Heart right ventricle (tissue), 16 donors: Measurements from ENCODE around the gene ANG. TPM values are rescaled to one million over a fixed set of nuclear protein-coding genes. Genes with fewer than 3 reads are reported as not detected.
A peak's percentile ranks its signal among the peaks of the same experiment; 100 is the strongest.

Source experiments
- ATAC-seq, 8 donors: fragments of 200-7000 bp; cut with Tn5 transposase; one replicate each; pipeline ENCODE4 v1.9.1; 2020; ENCODE audit warnings: mild to moderate bottlenecking in 8 of 8, moderate library complexity in 8 of 8, moderate number of reproducible peaks in 1 of 8
- DNase-seq, 2 donors: peaks; one replicate each; pipeline ENCODE4 v3.0.0-alpha.2; 2020
- H3K27ac ChIP-seq, 10 donors: fragments of 200-600 bp; sonication (generic) in 2 of 10; one replicate each; pipeline versions ENCODE4 v1.5.0 to v1.8.0; 2020 to 2022; ENCODE audit warnings: mild to moderate bottlenecking in 3 of 10
- H3K27me3 ChIP-seq, 7 donors: fragments of 200-600 bp; one replicate each; pipeline ENCODE4 v1.8.0; 2021 to 2022; ENCODE audit warnings: mild to moderate bottlenecking in 2 of 7
- H3K36me3 ChIP-seq, 9 donors: fragments of 200-600 bp; sonication (generic) in 1 of 9; one replicate each; pipeline versions ENCODE4 v1.5.0 to v1.8.0; 2020 to 2022; ENCODE audit warnings: mild to moderate bottlenecking in 2 of 9
- H3K4me1 ChIP-seq, 9 donors: fragments of 200-600 bp; sonication (generic) in 1 of 9; one replicate each; pipeline versions ENCODE4 v1.5.0 to v1.8.0; 2020 to 2022; ENCODE audit warnings: mild to moderate bottlenecking in 4 of 9
- H3K4me3 ChIP-seq, 10 donors: fragments of 200-600 bp; sonication (generic) in 2 of 10; one replicate each; pipeline versions ENCODE4 v1.5.0 to v1.8.0; 2020 to 2022; ENCODE audit warnings: mild to moderate bottlenecking in 7 of 10, moderate library complexity in 2 of 10
- H3K9me3 ChIP-seq, 11 donors: fragments of 200-600 bp in 10 of 11; sonication (generic) in 2 of 11; one replicate each; pipeline versions ENCODE4 v1.5.0 to v1.8.0; 2013 to 2022; ENCODE audit warnings: mild to moderate bottlenecking in 2 of 11, control low read depth in 1 of 11, moderate library complexity in 1 of 11
- CTCF ChIP-seq, 9 donors: fragments of 200-600 bp; sonication (generic) in 2 of 9; IDR thresholded peaks; one replicate each; pipeline versions ENCODE4 v1.5.0 to v1.8.0; 2021 to 2022; ENCODE audit warnings: antibody characterized with exemption in 9 of 9, mild to moderate bottlenecking in 5 of 9, moderate library complexity in 1 of 9
- WGBS, 2 donors: extraction: QIAGEN DNeasy Blood & Tissue Kit; methylation state at CpG; one replicate each; pipeline ENCODE4 v1.1.7; 2013; ENCODE audit warnings: inconsistent platforms in 1 of 2; 5-methylcytosine and 5-hydroxymethylcytosine counted together
- intact Hi-C, 10 donors: fragments of 100-400 bp; cut with DNase I; formaldehyde crosslinking; loops; one replicate each; pipeline versions ENCODE4 v1.11.1 to v1.14.2; 2022
- polyA plus RNA-seq, 2 donors: library from polyadenylated mRNA; stranded (reverse); fragments of 200-250 nt; gene quantifications; one replicate each; pipeline ENCODE4 v1.2.3, GENCODE V29; 2013
- total RNA-seq, 10 donors: library from RNA; stranded (reverse); fragmentation: NEBNext Ultra II Directional in 3 of 10; extraction: Animal tissue kit (Norgen Biotek cat#: 25700) in 3 of 10; gene quantifications; one replicate each; pipeline versions ENCODE4 v1.2.1 to v1.2.4, GENCODE V29; 2021 to 2023
- donor health status: Arrhythmogenic right ventricular cardiomyopathy.
- donor health status: ischemic (EF 13 %, LVEDD 7.1; RV severe dilation, severe dysfunction).
- donor health status: healthy with polysubstance abuse.
- donor health status: DM: no; HTN: yes; CAD: no.
- donor health status: DM: no; HTN: no; CAD: no.
- donor health status: ischemic (EF 25% LVEDD 6.9; RV normal size, moderate dysfunction).
- donor health status: ischemic (EF 25% LVEDD 5.7; RV mildly dilated, moderate dysfunction).
- donor health status: healthy.
- donor health status: DM: yes; HTN: yes; CAD: no.
- donor health status: Ischemic cardiomyopathy.
- donor health status: ischemic (EF 35%, LVEDD 5.7; RV mildly dilated, moderate dysfunction).
- donor health status: nonischemic (EF 11% LVEDD 7.7; RV severe dilation, severe dysfunction).
- donor health status: DM: yes; HTN: yes; CAD: no.
- donor health status: PGD.
- donor health status: ischemic (EF 29% LVEDD 5.4; RV normal size, mild dysfunction).
- donor health status: nonischemic (EF 23%, LVEDD 6.1; RV moderate dilation, normal function).

The ANG gene
- total and polyA plus RNA-seq, 12 donors, result 0.79 to 7.0 (median 2.5) TPM

- Histone ChIP-seq H3K4me3 (no peak overlapping the region), H3K27ac (peak overlapping the region in 5 of 10 donors; percentile 31 to 87 (median 58)), H3K27me3 (peaks cover 0 to 8% (median 0%) of the 10 kb centered on the region in 7 donors), H3K9me3 (no peaks in the 10 kb centered on the region), H3K4me1 (peaks cover 0 to 12% (median 0%) of the 10 kb centered on the region in 9 donors), H3K36me3 (no peaks in the 10 kb centered on the region)
- WGBS, 2 donors, result 57 to 61% methylated on average over 4 of the region's 4 CpGs
- peak; percentile 58 to 91 (median 84) for ATAC-seq
- intact Hi-C loops, result no loop called here
- TF ChIP-seq CTCF (IDR thresholded peaks at IDR 0.05), result no peak
- peak; percentile 57 to 67 for DNase-seq
Observed at GRCh38 chr14:20714593-20715250, 26.2 kb downstream of the ANG start.

GRCh38 chr14:20719777-20720176 is 31.2 kb downstream of the ANG start:
- Histone ChIP-seq H3K4me3 (no peak overlapping the region), H3K4me1 (peaks cover 0 to 5% (median 0%) of the 10 kb centered on the region in 9 donors), H3K27me3 (peaks cover 0 to 27% (median 15%) of the 10 kb centered on the region in 7 donors), H3K9me3 (no peaks in the 10 kb centered on the region), H3K27ac (no peak overlapping the region), H3K36me3 (no peaks in the 10 kb centered on the region)
- DNase-seq (no peak), ATAC-seq (no peak)
- TF ChIP-seq CTCF (IDR thresholded peaks at IDR 0.05), result no peak
- WGBS, 2 donors, result 90 to 92% methylated on average over 4 of the region's 4 CpGs
- intact Hi-C loops, result no loop called here

- ATAC-seq (no peak), DNase-seq (no peak)
- Histone ChIP-seq H3K27me3 (peaks cover 0 to 35% (median 15%) of the 10 kb centered on the region in 7 donors), H3K27ac (no peak overlapping the region), H3K36me3 (no peaks in the 10 kb centered on the region), H3K4me3 (no peak overlapping the region), H3K4me1 (no peaks in the 10 kb centered on the region), H3K9me3 (no peaks in the 10 kb centered on the region)
- intact Hi-C loops, result no loop called here
- no peak for TF ChIP-seq CTCF (IDR thresholded peaks at IDR 0.05)
- 80 to 84% methylated on average over 6 of the region's 6 CpGs for WGBS, 2 donors
Observed at GRCh38 chr14:20720741-20721140, 32.2 kb downstream of the ANG start.

GRCh38 chr14:20722016-20722415 is 33.5 kb downstream of the ANG start:
- no peak overlapping the region for H3K4me3 ChIP-seq
- ATAC-seq (no peak), DNase-seq (no peak)
- no peak overlapping the region for H3K27ac ChIP-seq
- peaks cover 0 to 26% (median 15%) of the 10 kb centered on the region in 7 donors for H3K27me3 ChIP-seq
- H3K4me1 ChIP-seq, result peaks cover 0 to 8% (median 0%) of the 10 kb centered on the region in 9 donors
- no peaks in the 10 kb centered on the region for H3K9me3 ChIP-seq
- 96 to 98% methylated on average over 12 of the region's 12 CpGs for WGBS, 2 donors
- no peaks in the 10 kb centered on the region for H3K36me3 ChIP-seq
- no peak for TF ChIP-seq CTCF (IDR thresholded peaks at IDR 0.05)
- intact Hi-C loops, result no loop called here
